ENCODE data around the gene PLEKHF1. TPM values are rescaled to one million over a fixed set of nuclear protein-coding genes. Genes with fewer than 3 reads are reported as not detected.

PLEKHF1 gene
- total and polyA plus RNA-seq, 2 of the 13 experiments (the other 11 are each of a cell fraction or from before 2014, with no cell fraction given) = 2.9 to 3.8 TPM

GRCh38 chr19:29714953-29715700 lies 49.9 kb downstream of the PLEKHF1 start, which contains the start of gene C19orf12 (continued):
- no peak for TF ChIP-seq HNRNPH1 (optimal IDR thresholded peaks at IDR 0.05; ENCODE audit: low read depth, low read length)
- TF ChIP-seq ZNF543 (CRISPR knock-in tag; IDR thresholded peaks at IDR 0.05) = peak; percentile 72; the same call in 1 of the 2 replicates
- TF ChIP-seq ARID4A (CRISPR knock-in tag; IDR thresholded peaks at IDR 0.05; ENCODE audit: borderline replicate concordance) = peak; percentile 60; the same call in 1 of the 2 replicates
- TF ChIP-seq MYNN (CRISPR knock-in tag; IDR thresholded peaks at IDR 0.05; ENCODE audit: low read depth) = no peak
- no peak for TF ChIP-seq ZNF460 (CRISPR knock-in tag; IDR thresholded peaks at IDR 0.05; ENCODE audit: borderline replicate concordance)
- no peak for TF ChIP-seq ZNF160 (CRISPR knock-in tag; IDR thresholded peaks at IDR 0.05)
- TF ChIP-seq NR1H2 (CRISPR knock-in tag; IDR thresholded peaks at IDR 0.05; ENCODE audit: borderline replicate concordance, low read depth) = no peak
- TF ChIP-seq ZEB1 (IDR thresholded peaks at IDR 0.05; ENCODE audit: insufficient replicate concordance, low read depth) = no peak
- no peak for TF ChIP-seq FLYWCH1 (CRISPR knock-in tag; IDR thresholded peaks at IDR 0.05)
- no peak for TF ChIP-seq NCOA5 (CRISPR knock-in tag; IDR thresholded peaks at IDR 0.05)
- no peak for TF ChIP-seq MNT (IDR thresholded peaks at IDR 0.05)
- no peak for TF ChIP-seq ZNF713 (CRISPR knock-in tag; IDR thresholded peaks at IDR 0.05)
- TF ChIP-seq ZBTB25 (CRISPR knock-in tag; IDR thresholded peaks at IDR 0.05) = no peak
- TF ChIP-seq ZBTB26 (CRISPR knock-in tag; IDR thresholded peaks at IDR 0.05; ENCODE audit: borderline replicate concordance) = no peak; the same call in none of the 2 replicates
- no peak for TF ChIP-seq ONECUT2 (CRISPR knock-in tag; IDR thresholded peaks at IDR 0.05)
- TF ChIP-seq HNF4G (IDR thresholded peaks at IDR 0.05; ENCODE audit: borderline replicate concordance, low read depth, low read length) = 0 out of 2 replicates have a peak, but pooled peaks have one; percentile 19
- TF ChIP-seq HNF4G (CRISPR knock-in tag; IDR thresholded peaks at IDR 0.05; ENCODE audit: borderline replicate concordance, low read depth) = no peak
- TF ChIP-seq ZNF180 (CRISPR knock-in tag; IDR thresholded peaks at IDR 0.05; ENCODE audit: borderline replicate concordance, low read depth) = no peak
- peak; percentile 92 for TF ChIP-seq ZFX (CRISPR knock-in tag; IDR thresholded peaks at IDR 0.05; ENCODE audit: low read depth)
- TF ChIP-seq CEBPG (CRISPR knock-in tag; IDR thresholded peaks at IDR 0.05) = no peak
- no peak for TF ChIP-seq NCOA1 (CRISPR knock-in tag; IDR thresholded peaks at IDR 0.05)
- no peak for TF ChIP-seq EEA1 (CRISPR knock-in tag; IDR thresholded peaks at IDR 0.05; ENCODE audit: borderline replicate concordance)
- no peak for TF ChIP-seq RFX3 (CRISPR knock-in tag; IDR thresholded peaks at IDR 0.05)
